Ascending aorta (tissue), 2 donors: ENCODE measurements around the gene NDUFS3. TPM values are rescaled to one million over a fixed set of nuclear protein-coding genes. Genes with fewer than 3 reads are reported as not detected.

Experiments used
- DNase-seq, 2 donors: peaks; one replicate each; pipeline ENCODE4 v3.0.0-alpha.2; 2019; ENCODE audit warnings: low spot score in 2 of 2
- H3K27ac ChIP-seq, 2 donors: fragments of 200-600 bp; sonication (generic); one replicate each; pipeline ENCODE4 v1.5.1; 2016 to 2017; ENCODE audit warnings: mild to moderate bottlenecking in 1 of 2
- H3K27me3 ChIP-seq: fragments of 200-600 bp; sonication (generic); one replicate; pipeline ENCODE4 v1.5.1; 2017
- H3K36me3 ChIP-seq, 2 donors: fragments of 200-600 bp; sonication (generic); one replicate each; pipeline ENCODE4 v1.5.1; 2016
- H3K4me1 ChIP-seq, 2 donors: fragments of 200-600 bp; sonication (generic); one replicate each; pipeline ENCODE4 v1.5.1; 2016 to 2017; ENCODE audit warnings: mild to moderate bottlenecking in 1 of 2
- H3K4me3 ChIP-seq, 2 donors: fragments of 200-600 bp; sonication (generic); one replicate each; pipeline ENCODE4 v1.5.1; 2016 to 2017; ENCODE audit warnings: mild to moderate bottlenecking in 1 of 2
- H3K9me3 ChIP-seq, 2 donors: fragments of 200-600 bp; sonication (generic); one replicate each; pipeline ENCODE4 v1.5.1; 2016
- intact Hi-C: fragments of 100-400 bp; cut with DNase I; formaldehyde crosslinking; loops from one replicate; pipeline ENCODE4 v1.15.1; 2023
- total RNA-seq: library from RNA; depleted of rRNA; stranded (reverse); fragments of >200 nt; gene quantifications from one replicate; pipeline ENCODE4 v1.1.0, GENCODE V29; 2016
- TF ChIP-seq, protein P1 (sequence below), 3 experiments: fragments of 200-600 bp in 2 of 3; fragments of 450-650 bp in 1 of 3; sonication (generic) in 2 of 3; IDR thresholded peaks; one replicate each; pipeline ENCODE4 v1.5.1; 2016 to 2019; ENCODE audit warnings: antibody characterized with exemption in 3 of 3, mild to moderate bottlenecking in 1 of 3, moderate library complexity in 1 of 3

Gene NDUFS3
- total RNA-seq, 1 donor from 2014 or later = 19.9 TPM

DNA sequence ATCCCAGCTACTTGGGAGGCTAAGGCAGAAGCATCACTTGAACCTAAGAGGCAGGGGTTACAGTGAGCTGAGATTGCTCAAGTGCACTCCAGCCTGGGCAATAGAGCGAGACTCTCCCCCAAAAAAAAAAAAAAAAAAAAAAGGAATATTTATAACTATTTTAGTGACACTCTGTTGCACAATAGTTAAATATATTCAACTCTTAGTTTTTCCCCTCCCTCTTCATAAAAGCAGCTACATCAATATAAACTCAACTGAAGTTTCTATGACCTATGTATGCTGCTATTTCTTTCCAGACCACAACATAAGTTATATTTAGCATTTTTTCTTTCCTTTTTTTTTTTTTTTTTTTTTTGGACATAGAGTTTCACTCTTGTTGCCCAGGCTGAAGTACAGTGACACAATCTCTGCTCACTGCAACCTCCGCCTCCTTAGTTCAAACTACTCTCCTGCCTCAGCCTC is 45.2 kb upstream of the NDUFS3 start:
- DNase-seq = no peak
- H3K9me3 ChIP-seq = no peaks in the 10 kb centered on the region
- no peaks in the 10 kb centered on the region for H3K27me3 ChIP-seq
- no peaks in the 10 kb centered on the region for H3K36me3 ChIP-seq
- H3K4me1 ChIP-seq = peaks cover 12 to 44% of the 10 kb centered on the region in 2 donors
- intact Hi-C loops = loop anchor here (2.0 kb wide), 1 partner anchor 19 kb away; the partner anchor contains the start of gene CELF1
- TF ChIP-seq, protein P1, sequence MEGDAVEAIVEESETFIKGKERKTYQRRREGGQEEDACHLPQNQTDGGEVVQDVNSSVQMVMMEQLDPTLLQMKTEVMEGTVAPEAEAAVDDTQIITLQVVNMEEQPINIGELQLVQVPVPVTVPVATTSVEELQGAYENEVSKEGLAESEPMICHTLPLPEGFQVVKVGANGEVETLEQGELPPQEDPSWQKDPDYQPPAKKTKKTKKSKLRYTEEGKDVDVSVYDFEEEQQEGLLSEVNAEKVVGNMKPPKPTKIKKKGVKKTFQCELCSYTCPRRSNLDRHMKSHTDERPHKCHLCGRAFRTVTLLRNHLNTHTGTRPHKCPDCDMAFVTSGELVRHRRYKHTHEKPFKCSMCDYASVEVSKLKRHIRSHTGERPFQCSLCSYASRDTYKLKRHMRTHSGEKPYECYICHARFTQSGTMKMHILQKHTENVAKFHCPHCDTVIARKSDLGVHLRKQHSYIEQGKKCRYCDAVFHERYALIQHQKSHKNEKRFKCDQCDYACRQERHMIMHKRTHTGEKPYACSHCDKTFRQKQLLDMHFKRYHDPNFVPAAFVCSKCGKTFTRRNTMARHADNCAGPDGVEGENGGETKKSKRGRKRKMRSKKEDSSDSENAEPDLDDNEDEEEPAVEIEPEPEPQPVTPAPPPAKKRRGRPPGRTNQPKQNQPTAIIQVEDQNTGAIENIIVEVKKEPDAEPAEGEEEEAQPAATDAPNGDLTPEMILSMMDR (IDR thresholded peaks at IDR 0.05) = no peak
- peak overlapping the region; percentile 22 to 64 for H3K27ac ChIP-seq
- H3K4me3 ChIP-seq = no peak overlapping the region

DNA sequence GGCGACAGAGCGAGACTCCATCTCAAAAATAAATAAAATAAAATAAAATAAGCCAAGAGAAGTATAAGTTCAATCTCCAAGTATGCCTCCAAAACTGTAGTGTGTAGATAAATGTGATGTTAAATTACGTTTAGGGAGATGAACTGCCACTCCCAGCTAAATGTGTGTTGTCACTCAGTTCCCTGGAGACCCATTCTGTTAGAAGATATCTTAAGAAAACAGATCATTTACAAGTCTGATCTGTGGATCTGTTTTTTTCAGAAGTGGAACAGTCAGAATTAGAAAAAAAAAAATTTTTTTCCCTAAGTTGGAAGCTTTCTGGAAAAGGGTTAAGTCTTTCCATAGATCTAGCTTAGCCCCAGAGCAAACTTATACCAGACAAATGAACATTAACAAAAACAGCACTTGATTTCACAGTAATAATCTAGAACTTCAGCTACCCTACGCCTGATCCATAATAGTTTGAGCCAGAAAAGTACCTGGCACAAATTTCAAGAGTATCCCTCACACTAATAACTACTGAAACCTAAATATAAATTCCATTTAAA is 44.1 kb upstream of the NDUFS3 start:
- no peaks in the 10 kb centered on the region for H3K9me3 ChIP-seq
- no peaks in the 10 kb centered on the region for H3K36me3 ChIP-seq
- no peak for DNase-seq
- H3K4me1 ChIP-seq = peaks cover 12 to 45% of the 10 kb centered on the region in 2 donors
- peak overlapping the region; percentile 25 to 52 for H3K27ac ChIP-seq
- no peak overlapping the region for H3K4me3 ChIP-seq
- TF ChIP-seq, protein P1 (IDR thresholded peaks at IDR 0.05) = no peak
- intact Hi-C loops = no loop called here
- no peaks in the 10 kb centered on the region for H3K27me3 ChIP-seq

DNA sequence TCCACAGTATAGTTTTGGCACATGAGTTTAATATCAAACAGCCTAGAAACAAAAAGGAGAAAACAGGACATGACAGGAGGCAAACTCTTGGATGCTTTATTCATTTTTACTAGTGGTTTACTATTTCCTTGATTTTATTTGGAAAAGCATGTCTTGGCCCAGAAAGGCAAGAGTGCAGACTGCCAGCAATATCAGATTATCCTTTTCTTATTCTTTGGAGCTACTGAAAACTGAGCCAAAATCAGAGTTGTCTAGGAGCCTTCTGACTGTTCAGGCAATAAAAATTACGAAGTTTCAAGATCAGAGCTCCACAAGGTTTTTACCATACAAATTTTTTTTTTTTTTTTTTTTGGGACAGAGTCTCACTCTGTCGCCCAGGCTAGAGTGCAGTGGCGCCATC is 42.0 kb upstream of the NDUFS3 start:
- DNase-seq = no peak
- intact Hi-C loops = no loop called here
- peak overlapping the region in 1 of 2 donors; percentile 20 for H3K27ac ChIP-seq
- peaks cover 9 to 45% of the 10 kb centered on the region in 2 donors for H3K4me1 ChIP-seq
- no peaks in the 10 kb centered on the region for H3K27me3 ChIP-seq
- no peak overlapping the region for H3K4me3 ChIP-seq
- TF ChIP-seq, protein P1 (IDR thresholded peaks at IDR 0.05) = no peak
- H3K36me3 ChIP-seq = no peaks in the 10 kb centered on the region
- H3K9me3 ChIP-seq = no peaks in the 10 kb centered on the region

DNA sequence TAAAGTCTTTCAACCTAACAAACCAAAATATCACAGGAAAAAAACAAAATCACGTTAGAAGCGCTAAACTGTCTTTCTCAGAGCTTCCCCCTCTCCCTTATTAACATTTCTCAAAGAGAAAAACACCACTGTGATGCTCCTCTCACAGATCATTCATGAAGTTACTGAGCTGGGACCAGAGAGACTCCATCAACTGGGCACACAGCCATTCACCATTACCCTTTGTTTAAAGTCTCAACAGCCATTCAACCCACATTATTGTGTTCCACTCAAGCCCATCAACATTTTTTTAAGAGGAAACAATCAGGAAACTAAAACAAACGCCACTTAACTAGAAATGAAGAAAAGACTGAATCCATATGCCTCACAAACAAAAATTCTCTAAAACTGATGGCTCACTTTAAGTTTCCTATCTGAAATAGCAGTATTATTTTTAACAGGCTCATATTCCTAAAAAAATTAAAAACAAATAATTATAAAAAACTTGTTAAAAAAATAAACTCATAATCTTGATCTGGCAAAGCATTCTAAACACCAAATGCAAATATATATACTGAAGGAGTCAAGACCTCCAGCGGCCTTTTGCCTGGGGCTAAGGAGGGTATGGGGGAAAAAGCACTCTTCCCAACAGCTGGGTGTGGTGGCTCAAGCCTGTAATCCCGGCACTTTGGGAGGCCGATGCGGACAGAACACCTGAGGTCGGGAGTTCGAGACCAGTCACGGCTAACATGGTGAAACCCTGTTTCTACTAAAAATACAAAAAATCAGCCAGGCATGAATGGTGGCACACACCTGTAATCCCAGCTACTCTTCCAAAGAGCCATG is 39.9 kb upstream of the NDUFS3 start:
- no peaks in the 10 kb centered on the region for H3K27me3 ChIP-seq
- H3K4me1 ChIP-seq = peaks cover 0 to 31% of the 10 kb centered on the region in 2 donors
- DNase-seq = no peak
- intact Hi-C loops = no loop called here
- no peaks in the 10 kb centered on the region for H3K9me3 ChIP-seq
- no peak overlapping the region for H3K27ac ChIP-seq
- no peaks in the 10 kb centered on the region for H3K36me3 ChIP-seq
- H3K4me3 ChIP-seq = no peak overlapping the region
- TF ChIP-seq, protein P1 (IDR thresholded peaks at IDR 0.05) = no peak

DNA sequence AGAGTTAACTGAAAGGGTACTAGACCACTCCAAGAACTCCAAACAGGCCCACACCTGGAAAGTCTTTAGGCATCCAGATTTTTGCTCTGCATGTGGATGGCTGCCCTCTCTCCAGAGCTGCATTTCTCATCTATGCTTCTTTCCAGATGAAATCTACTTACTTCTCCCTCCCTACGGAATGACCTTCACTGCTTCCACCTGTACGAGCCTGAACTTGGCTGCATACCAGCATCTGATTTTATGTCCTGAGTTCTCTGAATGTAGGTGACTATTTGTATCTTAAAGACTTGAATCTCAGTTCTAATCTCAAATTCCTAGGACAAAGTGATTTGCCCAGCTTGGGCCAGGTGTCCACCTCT is 39.2 kb upstream of the NDUFS3 start:
- TF ChIP-seq, protein P1 (IDR thresholded peaks at IDR 0.05) = no peak

More for the DNA sequence above, 39.2 kb upstream of the NDUFS3 start:
- Histone ChIP-seq H3K27me3 (no peaks in the 10 kb centered on the region), H3K4me1 (peaks cover 0 to 24% of the 10 kb centered on the region in 2 donors), H3K36me3 (no peaks in the 10 kb centered on the region), H3K9me3 (no peaks in the 10 kb centered on the region), H3K27ac (no peak overlapping the region), H3K4me3 (no peak overlapping the region)
- intact Hi-C loops = no loop called here
- no peak for DNase-seq
